GM20431 (cell line): ENCODE measurements around the gene RBP3.

ENCODE experiments used
- in situ Hi-C: fragments of 300-500 bp; cut with MseI, MboI; formaldehyde crosslinking; loops from one replicate; pipeline ENCODE4 v1.15.0; 2020; ENCODE audit warnings: low sequenced_read_pairs; ENCODE audit not compliant: unreplicated experiment

RBP3 gene

GRCh38 chr10:47381427-47382379, 33.5 kb downstream of the RBP3 start:
- in situ Hi-C loops: loop anchor here (25.0 kb wide), 1 partner anchor 1094 kb away; the partner anchor contains the start of gene ANTXRL

- in situ Hi-C loops: loop anchor here (25.0 kb wide), 1 partner anchor 1096 kb away; the partner anchor contains the start of gene ANTXRL
These were observed 35.3 kb downstream of the RBP3 start for GRCh38 chr10:47383261-47384147.

GRCh38 chr10:47384148-47384921, 36.2 kb downstream of the RBP3 start, which contains the start of gene ZNF488:
TSS of gene ZNF488 (minus strand) at chr10:47384293. CDS start at chr10:47368829, 15,464 bp downstream.
- in situ Hi-C loops: loop anchor here (25.0 kb wide), 1 partner anchor 1097 kb away; the partner anchor contains the start of gene ANTXRL

GRCh38 chr10:47386104-47386503, 37.9 kb downstream of the RBP3 start:
- in situ Hi-C loops: loop anchor here (25.0 kb wide), 1 partner anchor 1099 kb away; the partner anchor contains the start of gene ANTXRL

GRCh38 chr10:47388879-47389278, 40.7 kb downstream of the RBP3 start:
- in situ Hi-C loops: loop anchor here (25.0 kb wide), 1 partner anchor 1102 kb away; the partner anchor contains the start of gene ANTXRL

- in situ Hi-C loops: loop anchor here (25.0 kb wide), 1 partner anchor 1102 kb away; the partner anchor contains the start of gene ANTXRL
These were observed 41.5 kb downstream of the RBP3 start for GRCh38 chr10:47389619-47390018.

GRCh38 chr10:47396311-47396717, 48.2 kb downstream of the RBP3 start:
- in situ Hi-C loops: loop anchor here (25.0 kb wide), 1 partner anchor 1109 kb away; the partner anchor contains the start of gene ANTXRL

GRCh38 chr10:47397256-47397655, 49.1 kb downstream of the RBP3 start:
- in situ Hi-C loops: loop anchor here (25.0 kb wide), 1 partner anchor 1110 kb away; the partner anchor contains the start of gene ANTXRL

- in situ Hi-C loops: no loop called here
These were observed 52.1 kb downstream of the RBP3 start for GRCh38 chr10:47400251-47400650.

- in situ Hi-C loops: no loop called here
These were observed 52.6 kb downstream of the RBP3 start for GRCh38 chr10:47400786-47401185.

GRCh38 chr10:47401210-47401609, 53.0 kb downstream of the RBP3 start:
- in situ Hi-C loops: no loop called here

GRCh38 chr10:47401874-47402640, 53.9 kb downstream of the RBP3 start:
- in situ Hi-C loops: no loop called here

- in situ Hi-C loops: no loop called here
These were observed 54.6 kb downstream of the RBP3 start for GRCh38 chr10:47402641-47403301.

- in situ Hi-C loops: no loop called here
These were observed 55.5 kb downstream of the RBP3 start for GRCh38 chr10:47403446-47404318.

GRCh38 chr10:47404446-47404845, 56.3 kb downstream of the RBP3 start:
- in situ Hi-C loops: no loop called here

- in situ Hi-C loops: no loop called here
These were observed 56.8 kb downstream of the RBP3 start for GRCh38 chr10:47404937-47405336.
